CD4-positive, alpha-beta T cell treated with Interleukin-17A for 4 hours (primary cell): Measurements from ENCODE around the gene NMT1.
A peak's percentile ranks its signal among the peaks of the same experiment; 100 is the strongest.
"Not testable (repeated sequence)": the region's sequence is repeated elsewhere in the genome, so short reads cannot be mapped to it uniquely, and the experiment has no call there.

Source experiments
- DNase-seq: peaks from one replicate; pipeline ENCODE4 v3.0.0-alpha.2; 2020; ENCODE audit warnings: mixed read lengths

The NMT1 gene

GRCh38 chr17:45038728-45039634 is 22.1 kb upstream of the NMT1 start:
- no peak for DNase-seq

DNA sequence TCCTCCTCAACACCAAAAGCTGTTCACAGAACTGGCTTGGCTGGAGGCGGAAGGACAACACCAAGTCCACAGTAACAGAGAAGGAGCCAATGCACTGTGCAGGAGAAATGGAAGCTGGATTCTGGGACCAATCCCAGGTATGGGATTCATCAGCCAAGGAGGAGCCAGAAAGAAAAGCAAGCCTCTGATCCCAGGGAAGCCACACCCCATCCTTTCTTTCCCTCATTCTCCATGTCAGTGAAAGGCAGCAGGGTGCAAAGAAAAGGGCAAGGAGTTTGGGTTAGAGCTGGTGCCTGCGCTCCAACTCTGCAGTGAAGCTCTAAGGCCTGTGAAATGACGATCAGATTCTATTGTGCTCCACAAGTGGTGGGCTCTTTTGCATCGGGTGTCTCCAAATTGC is 20.7 kb upstream of the NMT1 start:
- no peak for DNase-seq

DNA sequence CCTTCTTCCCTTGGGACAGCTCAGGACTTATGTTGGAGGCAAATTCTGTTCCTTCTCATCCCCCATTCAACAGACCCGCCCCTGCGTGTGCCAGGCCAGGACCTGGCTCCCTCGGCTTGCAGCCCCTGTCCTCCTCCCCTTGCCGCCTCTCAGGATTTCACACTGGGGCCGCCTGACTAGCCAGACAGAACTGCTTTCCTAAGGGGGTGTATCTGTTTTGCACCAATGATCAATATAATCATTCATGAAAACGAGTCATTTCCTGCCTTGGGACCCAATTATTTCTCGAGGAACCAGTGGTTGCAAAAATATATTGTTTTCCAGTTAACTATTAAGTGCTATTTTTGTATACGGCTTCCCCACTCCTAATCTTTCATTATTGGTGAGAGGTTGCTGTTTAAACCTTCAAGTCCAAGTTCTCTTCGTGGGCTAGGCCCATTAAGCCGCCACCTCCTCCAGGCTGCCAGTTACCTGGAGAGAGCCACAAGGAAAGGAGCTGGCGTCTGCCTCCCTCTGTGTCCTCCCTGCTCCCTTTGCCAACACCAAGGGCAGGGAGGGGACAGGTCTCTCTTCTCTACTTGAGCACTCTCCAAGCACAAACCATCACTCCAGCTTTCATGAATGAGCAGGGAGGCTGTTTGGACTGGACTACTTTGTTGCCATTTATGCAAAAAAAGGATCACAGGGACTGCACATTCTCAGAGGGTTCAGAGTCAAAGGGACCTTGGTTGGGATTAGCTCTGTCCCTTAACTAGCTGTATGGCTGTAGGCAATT is 18.6 kb upstream of the NMT1 start:
- DNase-seq = no peak

GRCh38 chr17:45043813-45044540 is 17.1 kb upstream of the NMT1 start:
- DNase-seq = no peak

DNA sequence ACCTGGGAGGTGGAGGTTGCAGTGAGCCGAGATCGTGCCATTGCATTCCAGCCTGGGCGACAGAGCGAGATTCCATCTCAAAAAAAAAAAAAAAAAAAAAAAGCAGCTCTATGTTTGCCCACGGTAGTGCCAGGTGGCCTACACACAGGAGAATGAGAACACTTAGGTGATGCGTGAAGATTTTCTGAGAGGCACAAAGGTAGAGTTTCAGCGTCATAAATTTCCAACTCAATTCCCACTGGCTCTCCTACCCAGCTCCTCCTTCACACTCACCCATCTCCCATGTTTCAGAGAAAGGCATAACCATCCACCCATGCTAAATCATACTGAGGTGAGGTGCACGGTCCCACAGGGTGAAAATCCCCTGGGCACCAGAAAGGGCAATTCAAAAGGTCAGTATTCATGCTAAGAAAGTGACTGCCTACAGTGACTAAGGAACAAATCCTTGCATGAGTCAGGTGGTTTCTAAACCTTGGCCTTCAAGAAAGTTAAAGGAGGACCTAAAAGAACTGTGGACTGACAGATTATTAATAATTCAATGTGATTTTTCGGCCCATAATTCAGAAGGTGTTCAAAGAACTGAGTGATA is 14.5 kb upstream of the NMT1 start:
- DNase-seq = no peak

DNA sequence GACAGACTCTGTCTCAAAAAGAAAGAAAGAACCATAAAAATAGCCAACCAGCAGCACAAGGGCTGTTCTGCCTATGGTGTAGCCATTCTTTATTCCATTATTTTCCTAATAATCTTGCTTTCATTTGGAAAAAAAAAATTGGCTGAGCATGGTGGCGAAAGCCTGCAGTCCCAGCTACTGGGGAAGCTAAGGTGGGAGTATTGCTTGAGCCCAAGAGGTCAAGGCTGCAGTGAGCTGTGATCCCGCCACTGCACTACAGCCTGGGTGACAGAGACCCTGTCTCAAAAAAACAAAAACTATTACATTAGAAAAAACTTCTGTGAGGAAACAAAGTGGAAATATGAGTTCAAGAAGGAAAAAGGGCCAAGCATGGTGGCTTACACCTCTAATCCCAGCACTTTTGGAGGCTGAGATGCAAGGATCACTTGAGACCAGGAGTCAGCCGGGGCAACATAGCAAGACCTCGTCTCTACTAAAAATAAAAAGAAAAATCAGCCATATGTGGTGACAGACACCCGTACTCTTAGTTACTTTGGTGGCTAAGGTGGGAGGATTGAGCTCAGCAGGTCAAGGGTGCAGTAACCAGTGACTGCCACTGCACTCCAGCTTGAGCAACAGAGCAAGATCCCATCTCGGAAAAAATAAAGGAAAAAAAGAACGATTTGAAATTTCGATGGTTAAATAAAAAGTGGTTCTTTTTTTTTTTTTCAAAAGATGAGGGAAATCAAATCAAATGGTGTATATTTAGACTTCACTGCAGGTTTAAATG is 12.1 kb upstream of the NMT1 start:
- no peak for DNase-seq

- DNase-seq = peak; percentile 68
These were observed 10.5 kb upstream of the NMT1 start for GRCh38 chr17:45050481-45051059.

GRCh38 chr17:45051060-45051719 is 9.9 kb upstream of the NMT1 start, which contains the start of gene DCAKD:
TSS of gene DCAKD (minus strand) at chr17:45051632. CDS start at chr17:45034885, 16,747 bp downstream.
- DNase-seq = peak; percentile 90

- not testable (repeated sequence) for DNase-seq
These were observed 9.4 kb upstream of the NMT1 start for GRCh38 chr17:45051720-45052051.

GRCh38 chr17:45052052-45052772 is 8.9 kb upstream of the NMT1 start:
- peak; percentile 61 for DNase-seq

- DNase-seq = no peak
These were observed 728 bp upstream of the NMT1 start for GRCh38 chr17:45060382-45060796.

GRCh38 chr17:45061606-45062205 is 589 bp downstream of the NMT1 start:
- no peak for DNase-seq

DNA sequence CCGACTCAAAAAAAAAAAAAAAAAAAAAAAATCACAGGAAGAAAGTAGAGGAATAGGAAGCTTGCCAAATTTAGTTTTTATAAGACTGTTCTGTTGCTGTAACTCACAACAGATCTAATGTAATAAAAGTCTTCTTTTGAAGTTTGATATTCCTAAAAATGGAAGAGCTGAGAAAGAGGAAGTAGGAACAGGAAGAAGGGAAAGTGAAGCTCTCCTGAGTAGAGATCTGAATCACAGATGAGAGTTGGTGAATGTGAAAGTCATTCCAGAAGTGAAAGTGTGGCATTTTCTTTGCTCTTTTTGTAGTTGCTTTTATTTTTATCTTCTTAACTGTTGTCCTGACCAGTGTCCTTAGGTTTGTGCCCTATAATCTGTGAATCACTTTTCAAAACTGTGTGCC is 2.1 kb downstream of the NMT1 start:
- no peak for DNase-seq

DNA sequence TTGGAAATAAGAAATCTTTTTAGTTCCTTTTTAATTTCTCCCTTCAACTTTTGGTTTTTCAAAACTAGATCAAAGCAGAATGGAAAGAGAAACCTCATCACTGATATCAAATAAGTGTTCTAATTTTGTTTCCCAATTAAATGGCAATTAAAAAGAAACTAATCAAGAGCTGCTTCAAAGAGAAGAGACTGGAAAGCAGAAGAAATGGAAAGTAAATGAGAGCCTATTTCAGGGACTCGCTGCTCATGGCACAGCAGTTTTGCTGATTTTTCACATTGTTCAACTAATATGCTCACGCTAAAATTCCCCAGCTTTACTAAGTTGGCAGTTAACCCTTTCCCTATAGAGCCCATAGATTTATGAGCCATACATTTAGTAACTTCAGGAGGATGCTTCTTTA is 6.5 kb downstream of the NMT1 start:
- DNase-seq = no peak

DNA sequence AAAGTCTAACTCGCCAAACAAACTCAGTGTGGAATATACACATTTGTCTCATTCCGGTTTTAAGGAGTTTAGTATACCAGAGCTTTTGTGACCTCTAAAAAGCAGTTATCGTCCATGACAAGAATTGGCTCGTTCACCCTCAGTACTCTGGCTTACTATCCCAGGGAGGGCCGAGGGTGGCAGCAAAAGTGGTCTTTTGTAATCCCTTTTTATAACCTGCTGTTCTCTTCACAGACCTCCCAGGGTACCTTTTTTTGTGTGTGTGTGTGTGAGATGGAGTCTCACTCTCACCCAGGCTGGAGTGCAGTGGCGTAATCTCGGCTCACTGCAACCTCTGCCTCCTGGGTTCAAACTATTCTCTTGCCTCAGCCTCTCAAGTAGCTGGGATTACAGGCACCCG is 8.9 kb downstream of the NMT1 start:
- no peak for DNase-seq

DNA sequence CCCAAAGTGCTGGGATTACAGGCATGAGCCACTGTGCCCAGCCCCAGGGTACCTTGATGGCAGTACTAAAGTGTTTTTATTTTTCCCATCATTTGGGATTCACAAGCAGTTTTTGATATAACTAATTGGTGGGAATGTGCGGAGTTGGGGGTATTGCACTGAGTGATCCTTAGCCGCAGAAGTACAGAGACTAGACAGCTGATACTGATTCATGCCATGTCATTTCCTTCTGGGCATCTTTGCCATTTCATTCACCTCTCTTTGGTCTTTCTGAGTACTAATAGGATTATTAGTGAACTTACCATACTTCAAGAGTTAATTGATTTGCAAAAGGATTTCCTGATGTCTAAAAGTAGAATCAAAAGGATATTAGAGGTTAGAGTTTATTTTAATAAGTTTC is 9.7 kb downstream of the NMT1 start:
- no peak for DNase-seq

- no peak for DNase-seq
These were observed 12.4 kb downstream of the NMT1 start for GRCh38 chr17:45073414-45074070.

DNA sequence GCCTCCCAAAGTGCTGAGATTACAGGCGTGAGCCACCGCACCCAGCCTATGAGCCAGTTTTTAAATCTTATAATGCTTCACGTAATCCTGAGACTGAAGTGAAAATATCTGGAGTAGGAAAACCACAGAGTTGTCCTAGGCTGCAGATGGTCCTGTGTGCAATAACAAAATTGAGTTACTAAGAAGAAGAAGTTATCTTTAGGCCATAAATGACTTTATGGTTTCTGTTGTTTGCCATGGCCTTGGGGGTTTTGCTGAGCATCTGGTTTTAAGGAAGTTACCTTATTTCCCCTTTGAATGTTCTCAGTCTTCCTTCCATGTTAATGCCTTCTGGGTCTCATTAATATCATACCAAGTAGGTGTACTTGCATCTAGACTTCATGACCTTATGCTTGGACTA is 16.5 kb downstream of the NMT1 start:
- DNase-seq = no peak

- DNase-seq = no peak
These were observed 20.1 kb downstream of the NMT1 start for GRCh38 chr17:45081047-45081703.
